8988T (cell line): Measurements from ENCODE around the gene HNRNPA2B1.

Source experiments
- DNase-seq: peaks from one replicate; pipeline ENCODE4 v3.0.0; 2011

Gene HNRNPA2B1

DNA sequence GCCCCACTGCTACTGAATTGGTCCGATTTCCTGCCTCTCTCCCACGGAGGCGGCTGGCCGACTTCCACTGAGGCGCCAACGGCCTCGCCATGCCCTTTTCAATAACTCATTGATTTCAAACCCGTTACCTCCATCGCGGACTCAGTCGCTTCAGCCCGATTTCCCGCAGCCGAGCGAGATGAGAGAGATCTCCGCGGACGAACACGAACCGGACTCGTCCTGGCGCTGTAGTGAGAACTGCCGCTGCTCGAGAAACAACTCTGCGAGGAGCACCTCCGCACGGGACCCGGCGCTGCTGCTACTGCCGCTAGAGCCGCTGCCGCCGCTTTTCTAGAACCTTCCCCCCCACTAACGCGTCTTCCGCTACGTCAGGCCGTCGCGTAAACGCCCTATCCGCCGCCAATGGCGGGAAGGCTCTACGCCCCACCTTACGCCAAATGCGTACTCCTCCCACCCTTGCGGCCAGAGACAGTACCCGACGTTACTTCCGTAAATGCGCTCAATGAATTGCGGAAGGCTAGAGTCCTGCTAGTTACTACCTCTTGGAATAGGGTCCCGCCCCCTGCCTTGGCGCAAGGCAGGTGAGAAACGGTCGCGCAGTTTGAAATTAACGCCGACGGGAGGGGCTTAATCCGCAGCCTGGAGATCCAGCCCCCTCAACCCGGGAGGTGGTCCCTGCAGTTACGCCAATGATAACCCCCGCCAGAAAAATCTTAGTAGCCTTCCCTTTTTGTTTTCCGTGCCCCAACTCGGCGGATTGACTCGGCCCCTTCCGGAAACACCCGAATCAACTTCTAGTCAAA lies at the start of gene HNRNPA2B1:
TSS of gene HNRNPA2B1 (minus strand) at position 303 of the 803 bp plus-strand sequence. CDS start at position 134, 169 bp downstream.
- peak; percentile 38 for DNase-seq

GRCh38 chr7:26250239-26250638 lies 49.7 kb upstream of the HNRNPA2B1 start:
- no peak for DNase-seq

DNA sequence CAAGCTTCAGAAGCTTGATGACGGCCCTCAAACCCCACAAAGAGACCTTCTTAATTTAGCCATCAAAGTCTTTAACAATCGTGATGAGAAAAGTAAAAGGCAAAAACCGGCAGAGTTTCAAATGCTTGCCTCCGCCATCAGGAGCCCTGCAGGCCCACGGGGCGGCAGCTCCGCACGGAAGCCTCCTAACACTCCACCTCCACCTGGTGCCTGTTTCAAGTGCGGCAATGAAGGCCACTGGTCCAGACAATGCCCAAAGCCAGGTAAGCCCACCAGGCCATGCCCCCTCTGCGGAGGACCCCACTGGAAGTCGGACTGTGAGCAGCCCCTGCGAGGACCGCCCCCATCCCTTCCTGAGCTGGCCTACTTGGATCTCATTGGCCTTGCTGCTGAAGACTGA lies 44.6 kb upstream of the HNRNPA2B1 start:
- DNase-seq, result no peak

- DNase-seq, result no peak
Observed at GRCh38 chr7:26238032-26238431, 37.5 kb upstream of the HNRNPA2B1 start.

DNA sequence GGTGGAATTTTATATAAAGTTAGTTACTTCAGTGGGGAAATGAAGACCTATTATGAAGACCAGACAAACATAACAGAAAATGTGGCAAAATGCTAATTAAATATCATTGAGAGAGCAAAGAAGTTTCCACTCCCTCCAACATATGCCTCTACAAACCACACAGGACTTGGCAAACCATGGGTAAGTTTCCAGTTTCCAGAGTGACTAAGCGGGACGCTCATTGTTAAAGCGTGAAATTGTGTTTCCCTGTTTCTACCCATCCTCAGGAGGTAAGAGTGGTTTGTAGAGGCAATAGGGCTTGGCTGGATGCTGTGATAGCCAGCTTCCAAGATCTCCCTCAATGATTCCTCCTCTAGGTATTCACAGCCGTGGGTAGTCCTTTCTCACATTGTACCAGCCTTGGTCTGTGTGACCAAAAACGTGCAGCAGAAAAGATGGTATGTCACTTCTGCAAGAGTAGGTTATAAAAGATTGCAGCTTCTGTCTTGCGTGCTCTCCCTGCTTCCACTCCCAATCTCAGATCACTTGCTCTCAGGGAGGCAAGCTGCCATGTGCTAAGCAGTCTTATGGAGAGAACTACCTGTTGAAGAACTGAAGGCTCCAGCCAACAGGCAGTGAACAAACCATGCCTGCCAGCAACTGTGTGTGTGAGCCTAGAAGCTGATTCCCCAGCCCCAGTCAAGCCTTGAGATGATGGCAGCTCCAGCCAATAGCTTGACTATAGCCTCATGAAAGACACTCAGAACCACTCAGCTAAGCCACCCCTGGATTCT lies 36.7 kb upstream of the HNRNPA2B1 start:
- no peak for DNase-seq

DNA sequence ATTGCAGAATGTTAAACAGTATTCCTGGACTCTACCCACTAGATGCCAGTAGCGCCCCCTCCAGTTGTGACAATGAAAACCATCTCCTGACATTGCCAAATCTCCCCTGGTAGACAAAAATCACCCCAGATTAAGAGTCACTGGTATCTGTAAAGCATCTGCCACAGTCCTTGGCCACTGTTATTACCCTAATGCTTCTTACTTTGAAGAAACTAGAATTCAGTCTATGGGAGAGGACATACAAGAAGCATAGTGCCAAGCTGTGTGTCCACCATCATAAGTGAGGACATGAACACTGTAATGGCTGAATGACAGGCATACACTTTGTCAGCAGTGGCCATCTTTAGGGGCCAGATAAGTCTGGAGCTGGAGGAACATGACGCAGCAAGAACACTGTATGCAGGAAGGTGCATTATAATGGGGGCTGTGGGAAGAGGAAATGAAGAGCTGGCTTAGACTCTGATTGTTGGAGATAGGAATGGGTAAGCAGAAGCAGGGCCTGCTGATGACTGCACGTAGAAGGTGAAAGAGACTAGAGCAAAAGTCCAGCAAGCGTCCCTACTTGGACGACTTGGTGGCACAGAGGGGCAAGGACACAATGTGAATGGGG lies 33.5 kb upstream of the HNRNPA2B1 start:
- DNase-seq, result no peak

- DNase-seq, result no peak
Observed at GRCh38 chr7:26227987-26228386, 27.4 kb upstream of the HNRNPA2B1 start.

GRCh38 chr7:26224359-26224758 lies 23.8 kb upstream of the HNRNPA2B1 start:
- DNase-seq, result no peak

DNA sequence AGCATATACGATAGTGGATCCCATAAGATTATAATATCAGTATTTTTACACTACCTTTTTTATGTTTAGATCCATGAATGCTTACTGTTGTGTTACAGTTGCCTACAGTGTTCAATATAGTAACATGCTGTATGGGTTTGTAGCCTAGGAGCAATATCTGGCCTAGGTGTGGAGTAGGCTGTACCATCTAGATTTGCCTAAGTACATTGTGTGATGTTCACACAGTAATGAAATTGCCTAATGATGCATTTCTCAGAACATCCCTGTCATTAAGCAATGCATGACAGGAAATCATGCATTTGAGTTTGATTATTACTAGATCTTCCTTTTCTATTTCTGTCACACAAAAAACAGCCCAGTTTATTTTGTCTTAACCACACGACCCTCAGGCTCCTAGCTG lies 15.5 kb upstream of the HNRNPA2B1 start:
- no peak for DNase-seq

GRCh38 chr7:26213807-26214515 lies 13.4 kb upstream of the HNRNPA2B1 start:
- no peak for DNase-seq

DNA sequence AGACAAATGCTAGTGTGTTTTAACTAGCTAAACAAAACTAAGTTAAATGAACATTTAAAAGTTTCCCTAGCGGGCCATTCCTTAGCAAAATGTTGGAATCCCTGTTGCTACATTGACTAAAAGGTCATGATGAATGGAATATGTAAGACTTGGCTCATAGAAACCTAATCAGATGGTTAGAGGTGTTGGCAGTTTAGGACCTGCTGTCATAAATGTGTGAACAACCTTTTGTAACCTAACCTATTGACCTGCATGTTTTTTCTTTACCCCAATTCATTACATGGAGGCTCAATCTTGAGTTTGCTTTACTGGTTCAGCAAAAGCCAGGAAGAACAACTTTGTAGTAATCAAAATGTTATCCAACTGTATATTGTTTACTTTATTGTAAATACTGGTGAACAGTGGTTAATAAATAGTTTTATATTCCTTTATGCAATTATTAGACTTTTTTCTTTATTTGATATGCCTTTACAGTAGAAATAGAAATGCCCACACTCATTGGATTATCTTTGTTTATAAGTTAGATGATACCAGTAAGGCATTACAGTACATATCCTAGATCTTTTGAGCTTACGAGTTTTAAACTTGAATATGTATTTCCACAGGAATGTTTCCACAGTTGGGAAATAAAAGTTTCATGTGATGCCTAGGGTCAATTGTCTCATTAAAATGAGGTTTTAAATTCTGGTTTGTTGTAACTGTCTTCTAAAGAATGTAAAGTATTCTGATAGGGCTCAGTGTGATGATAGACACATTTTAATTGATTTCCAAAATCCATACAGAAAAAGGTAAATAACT lies 12.6 kb upstream of the HNRNPA2B1 start:
- DNase-seq, result no peak

DNA sequence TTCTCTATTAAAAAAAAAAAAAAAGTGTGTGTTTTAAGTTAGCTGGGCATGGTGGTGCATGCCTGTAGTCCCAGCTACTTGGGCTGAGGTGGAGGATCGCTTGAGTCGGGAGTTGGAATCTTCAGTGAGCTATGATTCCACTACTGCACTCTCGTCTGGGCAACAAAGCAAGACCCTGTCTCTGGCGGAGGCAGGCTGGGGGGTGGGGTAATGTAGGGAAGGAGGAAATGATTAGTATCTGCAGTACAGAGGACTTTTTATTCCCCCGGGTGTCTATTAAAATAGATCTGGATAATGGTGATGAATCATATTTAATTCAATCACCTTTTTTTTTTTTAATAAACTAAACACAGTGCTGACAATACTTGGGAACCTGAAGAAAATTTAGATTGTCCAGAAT lies 7.5 kb upstream of the HNRNPA2B1 start:
- DNase-seq, result no peak

GRCh38 chr7:26203016-26203415 lies 2.5 kb upstream of the HNRNPA2B1 start:
- DNase-seq, result no peak

GRCh38 chr7:26202019-26202990 lies 1.8 kb upstream of the HNRNPA2B1 start:
- DNase-seq, result peak; percentile 15

DNA sequence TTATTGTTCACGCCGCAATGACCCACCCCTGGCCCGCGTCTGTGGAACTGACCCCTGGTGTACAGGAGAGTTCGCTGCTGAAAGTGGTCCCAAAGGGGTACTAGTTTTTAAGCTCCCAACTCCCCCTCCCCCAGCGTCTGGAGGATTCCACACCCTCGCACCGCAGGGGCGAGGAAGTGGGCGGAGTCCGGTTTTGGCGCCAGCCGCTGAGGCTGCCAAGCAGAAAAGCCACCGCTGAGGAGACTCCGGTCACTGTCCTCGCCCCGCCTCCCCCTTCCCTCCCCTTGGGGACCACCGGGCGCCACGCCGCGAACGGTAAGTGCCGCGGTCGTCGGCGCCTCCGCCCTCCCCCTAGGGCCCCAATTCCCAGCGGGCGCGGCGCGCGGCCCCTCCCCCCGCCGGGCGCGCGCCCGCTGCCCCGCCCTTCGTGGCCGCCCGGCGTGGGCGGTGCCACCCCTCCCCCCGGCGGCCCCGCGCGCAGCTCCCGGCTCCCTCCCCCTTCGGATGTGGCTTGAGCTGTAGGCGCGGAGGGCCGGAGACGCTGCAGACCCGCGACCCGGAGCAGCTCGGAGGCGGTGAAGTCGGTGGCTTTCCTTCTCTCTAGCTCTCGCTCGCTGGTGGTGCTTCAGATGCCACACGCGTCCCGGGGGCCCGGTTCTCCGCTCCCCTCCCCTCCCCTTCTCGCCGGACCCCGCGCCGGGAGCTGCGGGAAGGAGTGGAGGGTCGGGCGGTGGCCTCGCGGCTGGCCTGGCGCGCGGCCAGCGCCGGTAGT lies 887 bp upstream of the HNRNPA2B1 start, which contains the start of gene CBX3:
TSS of gene CBX3 (plus strand) at position 499 of the 772 bp plus-strand sequence. CDS start 1,254 bp downstream, outside the sequence.
- DNase-seq, result peak; percentile 57

GRCh38 chr7:26200038-26200443 lies 505 bp downstream of the HNRNPA2B1 start:
- DNase-seq, result no peak

GRCh38 chr7:26199301-26200037 lies 1.1 kb downstream of the HNRNPA2B1 start:
- no peak for DNase-seq

DNA sequence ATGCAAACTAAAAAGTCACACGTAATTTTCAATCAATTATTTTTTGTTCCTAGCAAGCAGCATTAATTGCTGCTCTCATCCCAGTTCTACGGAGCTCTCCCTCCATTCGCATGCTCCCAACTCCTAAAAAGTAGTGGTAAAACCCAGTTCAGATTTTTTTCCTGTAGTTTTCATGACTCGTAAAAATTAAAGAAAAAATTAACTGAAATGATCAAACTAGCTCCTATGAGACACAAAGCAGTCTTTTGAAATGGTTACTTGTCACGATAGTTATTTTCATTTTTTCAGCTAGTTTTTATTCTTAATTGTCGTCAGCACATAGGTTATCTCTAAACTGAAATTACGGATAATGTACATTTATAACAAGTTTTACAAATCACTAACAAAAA lies 1.8 kb downstream of the HNRNPA2B1 start:
- DNase-seq, result no peak

GRCh38 chr7:26198133-26198780 lies 2.3 kb downstream of the HNRNPA2B1 start:
- no peak for DNase-seq
